Mesodermal cell (in vitro differentiated cells): ENCODE results near the gene ZNF497.
"Not testable (repeated sequence)": the region's sequence is repeated elsewhere in the genome, so short reads cannot be mapped to it uniquely, and the experiment has no call there.

Experiments
- H3K27ac ChIP-seq: 2 replicates; pipeline ENCODE4 v1.7.0; 2013; ENCODE audit warnings: mild to moderate bottlenecking, low read depth, low read length, moderate library complexity; ENCODE audit not compliant: severe bottlenecking
- H3K36me3 ChIP-seq: 2 replicates; pipeline ENCODE4 v1.7.1; 2013; ENCODE audit warnings: mild to moderate bottlenecking, low read length, moderate library complexity; ENCODE audit not compliant: control insufficient read depth, insufficient read depth
- H3K4me1 ChIP-seq: one replicate; pipeline ENCODE4 v1.7.1; 2013; ENCODE audit warnings: mild to moderate bottlenecking, low read length; ENCODE audit not compliant: insufficient read depth, control insufficient read depth, poor library complexity, severe bottlenecking
- H3K4me3 ChIP-seq: 2 replicates; pipeline ENCODE4 v1.7.0; 2013; ENCODE audit warnings: low read length, control low read depth, mild to moderate bottlenecking; ENCODE audit not compliant: insufficient read depth, poor library complexity, severe bottlenecking; ENCODE audit errors: extremely low read depth
- H3K9me3 ChIP-seq: 2 replicates; pipeline ENCODE4 v1.7.1; 2013; ENCODE audit warnings: mild to moderate bottlenecking, low read length, moderate library complexity; ENCODE audit not compliant: control insufficient read depth
- WGBS, 2 experiments: methylation state at CpG; one replicate each; pipeline ENCODE4 v1.1.5; 2013; ENCODE audit warnings: missing lambda C conversion rate in 2 of 2; ENCODE audit not compliant: insufficient coverage in 2 of 2; 5-methylcytosine and 5-hydroxymethylcytosine counted together

Gene ZNF497

DNA sequence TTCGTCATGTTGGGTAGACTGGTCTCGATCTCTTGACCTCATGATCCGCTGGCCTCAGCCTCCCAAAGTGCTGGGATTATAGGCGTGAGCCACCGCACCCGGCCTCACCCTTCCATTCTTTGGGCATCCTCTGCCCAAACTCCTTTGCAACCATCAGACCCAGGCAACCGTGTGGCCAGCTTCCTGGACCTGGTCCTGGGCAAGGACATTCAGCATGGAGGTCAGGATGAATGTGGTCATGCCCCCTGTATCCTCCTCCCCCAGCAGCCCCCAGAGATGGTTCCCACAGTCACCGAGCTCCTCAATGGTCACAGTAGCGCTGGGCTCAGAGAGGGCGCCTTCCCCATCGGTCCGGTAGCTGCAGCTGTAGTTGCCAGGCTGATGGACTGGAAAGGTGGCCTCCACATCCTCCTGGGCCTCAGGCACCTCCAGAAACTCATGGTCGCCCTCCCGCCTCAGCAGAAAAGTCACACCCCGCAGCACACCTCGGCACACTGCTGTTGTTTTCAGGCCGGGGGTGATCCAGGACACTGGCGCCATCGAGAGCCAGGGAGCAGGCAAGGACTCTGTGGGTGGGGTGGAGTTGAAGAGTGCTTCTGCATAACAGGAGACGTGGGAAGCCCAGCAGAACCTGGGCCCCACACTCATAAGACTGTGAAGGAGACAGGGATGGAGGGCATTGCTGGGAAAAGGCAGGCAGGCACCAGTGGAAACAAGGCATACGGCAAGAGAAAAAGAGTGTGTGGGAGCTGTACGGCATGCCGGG is 10.4 kb downstream of the ZNF497 start:
- H3K9me3 ChIP-seq, result no peaks in the 10 kb centered on the region
- no peak overlapping the region for H3K4me3 ChIP-seq
- no peak overlapping the region for H3K27ac ChIP-seq
- WGBS, 2 experiments, result 89 to 90% methylated on average over 18 to 20 of the region's 23 CpGs
- no peaks in the 10 kb centered on the region for H3K4me1 ChIP-seq
- H3K36me3 ChIP-seq, result peaks cover 5% of the 10 kb centered on the region

DNA sequence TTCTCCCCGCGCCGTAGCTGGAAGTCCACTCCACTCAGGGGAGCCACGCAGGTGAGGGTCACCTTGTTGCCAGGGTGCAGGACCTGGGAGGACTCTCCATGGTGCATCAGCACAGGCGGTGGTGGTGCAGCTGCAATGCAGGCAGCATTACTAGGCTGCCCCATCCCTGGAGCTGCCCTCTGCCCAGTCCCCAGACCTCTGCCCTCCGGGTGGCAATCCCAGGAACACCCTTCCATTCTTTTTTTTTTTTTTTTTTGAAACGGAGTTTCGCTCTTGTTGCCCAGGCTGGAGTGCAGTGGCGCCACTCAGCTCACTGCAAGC is 11.0 kb downstream of the ZNF497 start:
- Histone ChIP-seq H3K9me3 (no peaks in the 10 kb centered on the region), H3K4me1 (no peaks in the 10 kb centered on the region), H3K4me3 (no peak overlapping the region), H3K27ac (no peak overlapping the region), H3K36me3 (peaks cover 5% of the 10 kb centered on the region)
- 94 to 99% methylated on average over 7 of the region's 9 CpGs for WGBS, 2 experiments

DNA sequence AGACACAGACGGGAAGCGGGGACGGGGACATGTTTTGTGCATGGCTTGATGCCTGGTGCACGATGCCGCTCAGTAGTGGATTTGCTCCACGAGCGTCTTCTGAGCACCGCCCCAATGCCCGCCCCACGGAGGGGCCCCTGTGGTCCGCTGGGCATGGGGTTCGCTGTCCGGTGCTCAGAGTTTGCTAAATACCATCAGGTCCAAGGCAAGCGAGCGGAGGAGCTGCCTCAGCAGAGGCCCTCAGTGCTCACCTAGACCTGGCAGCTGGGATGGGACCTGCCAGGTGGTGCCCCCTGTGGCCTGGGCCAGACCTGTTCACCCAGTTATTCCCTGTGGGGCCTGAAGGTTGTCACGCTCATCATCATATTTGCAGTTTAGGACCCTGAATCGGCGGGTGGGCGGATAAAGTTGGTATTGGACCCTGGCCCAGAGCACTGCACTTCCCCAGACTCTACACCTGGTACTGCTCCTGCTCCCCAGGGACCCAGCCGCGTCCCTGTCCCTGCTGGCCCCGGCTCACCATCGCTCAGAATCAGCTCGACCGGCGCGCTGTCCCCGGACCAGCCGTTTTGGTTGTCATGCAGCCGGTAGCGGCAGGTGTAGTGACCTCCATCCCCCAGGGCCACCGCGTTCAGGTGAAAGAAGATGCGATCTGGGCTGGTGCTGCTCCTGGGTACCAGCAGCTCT is 11.5 kb downstream of the ZNF497 start:
- Histone ChIP-seq H3K9me3 (no peaks in the 10 kb centered on the region), H3K27ac (no peak overlapping the region), H3K4me1 (no peaks in the 10 kb centered on the region), H3K36me3 (peaks cover 5% of the 10 kb centered on the region), H3K4me3 (no peak overlapping the region)
- WGBS, 2 experiments, result 95% methylated on average over 29 to 33 of the region's 34 CpGs

DNA sequence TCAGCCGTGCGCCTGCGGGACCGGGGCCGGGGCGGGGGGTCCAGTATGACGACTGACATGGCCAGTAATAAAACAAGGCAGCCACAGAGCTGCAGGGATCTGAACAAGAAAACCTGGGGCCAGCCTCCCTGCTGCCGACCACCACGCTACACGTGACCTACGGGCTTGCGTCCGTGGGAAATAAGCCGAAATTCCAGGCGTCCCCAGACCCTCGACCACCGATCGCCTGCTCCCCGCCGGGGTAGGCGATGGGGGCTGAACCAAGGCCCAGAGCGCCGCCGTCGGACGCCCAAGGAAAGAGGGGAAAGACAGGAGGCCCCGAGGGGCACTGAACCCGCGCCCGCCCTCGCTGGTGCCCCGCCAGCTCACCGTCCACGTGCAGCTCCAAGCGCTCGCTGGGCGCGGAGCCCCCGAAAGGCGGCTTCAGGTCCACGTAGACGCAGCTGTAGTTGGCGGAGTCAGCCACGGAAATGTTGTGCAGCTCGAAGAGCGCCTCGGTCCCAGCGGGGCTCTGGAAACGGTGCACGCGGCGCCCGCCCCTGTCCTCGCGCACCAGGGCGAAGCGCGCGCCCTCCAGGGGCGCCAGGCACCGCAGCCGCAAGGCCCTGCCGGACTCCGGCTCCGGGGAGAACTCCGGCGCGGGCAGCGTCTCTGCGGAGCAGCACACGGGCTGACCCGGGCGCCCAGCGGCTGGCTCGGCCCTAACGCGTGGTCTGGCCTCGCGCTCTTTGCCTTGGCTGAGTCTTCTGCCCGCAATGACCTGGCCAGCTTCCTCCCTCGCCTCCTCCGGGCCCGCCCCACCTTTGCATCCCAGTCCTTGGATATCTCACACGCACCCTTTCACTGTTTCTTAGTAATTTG is 12.3 kb downstream of the ZNF497 start:
- 94 to 97% methylated on average over 82 to 84 of the region's 84 CpGs for WGBS, 2 experiments
- no peaks in the 10 kb centered on the region for H3K4me1 ChIP-seq
- no peak overlapping the region for H3K4me3 ChIP-seq
- no peak overlapping the region for H3K27ac ChIP-seq
- H3K9me3 ChIP-seq, result no peaks in the 10 kb centered on the region
- H3K36me3 ChIP-seq, result peaks cover 5% of the 10 kb centered on the region

DNA sequence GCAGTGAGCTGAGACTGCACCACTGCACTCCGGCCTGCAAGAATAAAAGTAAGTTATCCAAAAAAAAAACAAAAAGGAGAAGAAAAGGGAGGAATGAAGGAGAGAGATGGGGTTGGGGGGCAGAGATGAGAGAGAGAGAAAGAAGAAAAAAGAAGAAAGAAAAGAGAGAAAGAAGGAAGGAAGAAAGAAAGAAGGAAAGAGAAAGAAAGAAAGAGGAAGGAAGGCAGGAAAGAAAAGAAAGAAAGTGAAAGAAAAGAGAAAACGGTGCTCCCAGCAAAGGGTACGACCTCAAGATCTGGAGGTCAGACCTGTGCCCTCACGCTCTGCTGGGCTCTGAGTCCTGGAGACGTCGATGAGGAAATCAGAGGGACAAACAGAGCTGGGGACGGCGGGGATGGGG is 13.0 kb downstream of the ZNF497 start:
- 94 to 96% methylated on average over 7 to 8 of the region's 8 CpGs for WGBS, 2 experiments
- Histone ChIP-seq H3K36me3 (peaks cover 5% of the 10 kb centered on the region), H3K9me3 (no peaks in the 10 kb centered on the region), H3K27ac (no peak overlapping the region), H3K4me1 (no peaks in the 10 kb centered on the region), H3K4me3 (no peak overlapping the region)

DNA sequence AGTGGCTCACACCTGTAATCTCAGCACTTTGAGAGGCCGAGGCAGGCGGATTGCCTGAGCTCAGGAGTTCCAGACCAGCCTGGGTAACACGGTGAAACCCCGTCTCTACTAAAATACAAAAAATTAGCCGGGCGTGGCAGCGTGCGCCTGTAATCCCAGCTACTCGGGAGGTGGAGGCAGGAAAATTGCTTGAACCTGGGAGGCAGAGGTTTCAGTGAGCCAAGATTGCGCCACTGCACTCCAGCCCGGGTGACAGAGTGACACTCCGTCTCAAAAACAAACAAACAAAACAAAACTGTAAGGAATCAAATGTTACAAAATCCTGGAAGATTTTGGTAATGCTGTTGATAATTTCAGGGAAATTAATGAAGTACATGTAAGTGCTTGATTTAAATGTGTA is 14.5 kb downstream of the ZNF497 start:
- not testable (repeated sequence) for H3K9me3 ChIP-seq, H3K27ac ChIP-seq, H3K4me1 ChIP-seq, H3K36me3 ChIP-seq
- 5 to 16% methylated on average over 6 of the region's 12 CpGs for WGBS, 2 experiments
- H3K4me3 ChIP-seq, result peak overlapping the region; percentile 71

DNA sequence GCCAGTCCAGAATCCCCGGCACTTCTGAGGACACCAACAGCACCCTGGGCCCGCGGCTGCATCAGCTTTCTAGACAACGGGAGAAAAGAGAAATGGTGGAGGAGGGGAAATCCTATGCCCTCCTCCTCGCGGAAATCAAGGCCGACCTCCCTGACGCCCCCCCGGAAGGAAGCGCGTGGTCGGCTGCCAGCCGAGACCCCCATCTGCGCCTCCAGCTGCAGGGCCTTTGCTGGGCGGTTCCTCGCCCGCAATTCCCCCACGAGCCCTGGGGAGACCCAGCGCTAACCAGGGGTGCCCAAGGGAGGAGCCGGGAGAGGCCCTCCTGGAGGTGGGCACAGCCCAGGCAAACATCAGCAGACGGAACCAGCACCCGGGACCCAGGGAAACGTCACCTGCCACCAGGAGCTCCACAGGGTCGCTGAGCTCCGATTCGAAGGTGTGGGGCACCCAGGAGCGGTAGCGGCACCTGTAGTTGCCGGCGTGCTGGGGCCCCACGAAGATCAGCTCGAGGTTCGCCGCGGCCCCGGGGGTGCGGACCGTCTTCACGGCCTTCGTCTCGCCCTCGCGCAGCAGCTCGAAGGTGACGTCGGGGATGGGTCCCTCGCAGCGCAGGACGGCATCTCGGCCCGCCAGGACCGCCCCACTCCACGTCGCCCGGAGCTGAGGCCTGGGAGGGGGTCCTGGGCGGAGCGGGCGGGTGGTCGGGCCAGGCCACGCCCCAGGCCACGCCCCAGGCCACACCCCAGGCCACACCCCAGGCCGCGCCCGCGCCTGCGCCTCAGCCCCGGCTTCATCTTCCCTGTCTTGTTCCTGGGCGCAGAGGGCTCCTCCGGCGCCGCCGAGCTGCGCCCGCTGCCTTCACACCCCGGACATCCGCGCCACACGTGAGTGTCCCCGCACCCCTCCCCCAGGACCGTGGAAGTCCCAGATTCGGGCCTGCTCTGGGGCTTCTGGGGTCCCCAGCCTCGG is 15.3 kb downstream of the ZNF497 start:
- Histone ChIP-seq H3K36me3 (peaks cover 8% of the 10 kb centered on the region), H3K27ac (no peak overlapping the region), H3K9me3 (no peaks in the 10 kb centered on the region), H3K4me1 (no peaks in the 10 kb centered on the region), H3K4me3 (peak overlapping the region; percentile 71)
- 3 to 4% methylated on average over 36 to 60 of the region's 82 CpGs for WGBS, 2 experiments

DNA sequence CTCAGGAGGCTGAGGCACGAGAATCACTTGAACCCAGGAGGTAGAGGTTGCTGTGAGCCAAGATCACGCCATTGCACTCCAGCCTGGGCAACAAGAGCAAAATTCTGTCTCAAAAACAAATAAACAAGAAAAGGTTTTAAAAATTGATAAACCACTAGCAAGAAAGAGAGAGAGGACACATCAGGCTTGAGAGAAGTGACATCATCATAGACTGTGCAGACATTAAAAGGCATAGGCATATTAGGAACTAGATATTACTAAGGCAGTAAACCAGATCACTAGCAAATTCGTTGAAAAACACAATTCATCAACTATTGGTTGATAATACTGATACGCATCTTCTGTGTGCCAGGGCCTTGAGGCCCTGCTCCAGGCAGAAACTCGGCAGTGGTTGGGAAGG is 17.0 kb downstream of the ZNF497 start:
- Histone ChIP-seq H3K27ac (no peak overlapping the region), H3K9me3 (no peaks in the 10 kb centered on the region), H3K36me3 (peaks cover 17% of the 10 kb centered on the region), H3K4me3 (no peak overlapping the region), H3K4me1 (no peaks in the 10 kb centered on the region)
- 87 to 100% methylated on average over 2 to 4 of the region's 5 CpGs for WGBS, 2 experiments

DNA sequence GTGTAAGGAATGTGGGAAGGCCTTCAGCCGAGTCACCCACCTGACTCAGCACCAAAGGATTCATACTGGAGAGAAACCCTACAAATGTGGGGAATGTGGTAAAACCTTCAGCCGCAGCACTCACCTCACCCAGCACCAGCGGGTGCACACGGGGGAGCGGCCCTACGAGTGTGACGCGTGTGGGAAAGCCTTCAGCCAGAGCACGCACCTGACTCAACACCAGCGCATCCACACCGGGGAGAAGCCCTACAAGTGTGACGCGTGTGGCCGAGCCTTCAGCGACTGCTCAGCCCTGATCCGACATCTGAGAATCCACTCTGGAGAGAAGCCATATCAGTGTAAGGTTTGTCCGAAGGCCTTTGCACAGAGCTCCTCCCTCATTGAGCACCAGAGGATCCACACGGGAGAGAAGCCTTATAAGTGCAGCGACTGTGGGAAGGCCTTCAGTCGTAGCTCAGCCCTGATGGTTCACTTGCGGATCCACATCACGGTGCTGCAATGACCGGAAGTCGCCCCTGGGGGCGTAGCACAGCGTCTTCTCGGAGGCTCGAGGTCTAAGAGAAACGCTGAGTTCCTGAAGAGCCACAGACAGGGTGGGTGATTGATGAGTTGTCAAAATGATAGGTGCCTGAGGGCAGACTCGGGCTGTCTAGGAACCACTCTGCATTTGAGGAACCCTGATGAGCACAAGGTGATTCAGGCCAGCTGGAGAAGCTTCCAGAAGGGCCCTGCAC is 23.6 kb downstream of the ZNF497 start:
- Histone ChIP-seq H3K27ac (no peak overlapping the region), H3K36me3 (peaks cover 64% of the 10 kb centered on the region), H3K4me1 (no peaks in the 10 kb centered on the region), H3K9me3 (no peaks in the 10 kb centered on the region), H3K4me3 (no peak overlapping the region)
- 88 to 91% methylated on average over 25 to 29 of the region's 30 CpGs for WGBS, 2 experiments
